ENCODE measurements around the gene TMEM141. TPM values are rescaled to one million over a fixed set of nuclear protein-coding genes. Genes with fewer than 3 reads are reported as not detected.

TMEM141 gene
- total RNA-seq, 4 donors from 2014 or later: 60.7 to 70.8 (median 66.9) TPM

DNA sequence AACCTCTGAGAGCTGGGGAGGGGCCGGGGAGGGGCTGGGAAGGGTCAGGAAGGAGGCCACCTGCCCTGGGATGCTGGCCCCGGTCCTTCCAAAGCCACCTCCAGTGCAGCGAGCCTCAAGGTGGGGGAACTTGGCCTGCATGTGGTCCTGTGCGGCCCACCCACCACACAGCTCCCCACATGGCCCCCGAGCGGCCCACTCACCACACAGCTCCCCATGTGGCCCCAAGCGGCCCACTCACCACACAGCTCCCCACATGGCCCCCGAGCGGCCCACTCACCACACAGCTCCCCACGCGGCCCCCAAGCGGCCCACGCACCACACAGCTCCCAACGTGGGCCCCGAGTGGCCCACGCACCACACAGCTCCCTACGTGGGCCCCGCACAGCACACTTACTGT lies 46.4 kb upstream of the TMEM141 start:
- peaks cover 0 to 44% of the 10 kb centered on the region in 2 donors for H3K27me3 ChIP-seq
- peaks cover 0 to 49% (median 16%) of the 10 kb centered on the region in 4 donors for H3K4me1 ChIP-seq
- DNase-seq (ENCODE audit: low spot score in 2 of 2): no peak
- TF ChIP-seq POLR2A (IDR thresholded peaks at IDR 0.05) (no peak), CTCF (IDR thresholded peaks at IDR 0.05) (no peak), EP300 (IDR thresholded peaks at IDR 0.05) (no peak)
- no peaks in the 10 kb centered on the region for H3K9me3 ChIP-seq
- 58 to 81% methylated on average over 2 to 14 of the region's 18 CpGs for WGBS, 2 donors
- H3K36me3 ChIP-seq: no peaks in the 10 kb centered on the region
- H3K27ac ChIP-seq: no peak overlapping the region
- peak overlapping the region in 1 of 4 donors; percentile 35 for H3K4me3 ChIP-seq

GRCh38 chr9:136745389-136746154 lies 45.6 kb upstream of the TMEM141 start:
- 76 to 88% methylated on average over 14 to 17 of the region's 23 CpGs for WGBS, 2 donors
- H3K27ac ChIP-seq: peak overlapping the region in 1 of 4 donors; percentile 2
- TF ChIP-seq EP300 (IDR thresholded peaks at IDR 0.05): no peak
- TF ChIP-seq CTCF (IDR thresholded peaks at IDR 0.05): no peak
- no peak for TF ChIP-seq POLR2A (IDR thresholded peaks at IDR 0.05)
- H3K36me3 ChIP-seq: no peaks in the 10 kb centered on the region
- H3K4me1 ChIP-seq: peaks cover 0 to 49% (median 16%) of the 10 kb centered on the region in 4 donors
- DNase-seq (ENCODE audit: low spot score in 2 of 2): no peak
- H3K27me3 ChIP-seq: peaks cover 0 to 39% of the 10 kb centered on the region in 2 donors
- no peaks in the 10 kb centered on the region for H3K9me3 ChIP-seq
- peak overlapping the region in 1 of 4 donors; percentile 35 for H3K4me3 ChIP-seq

- TF ChIP-seq CTCF (IDR thresholded peaks at IDR 0.05) (no peak), EP300 (IDR thresholded peaks at IDR 0.05) (no peak), POLR2A (IDR thresholded peaks at IDR 0.05) (no peak)
- peaks cover 0 to 44% (median 13%) of the 10 kb centered on the region in 4 donors for H3K4me1 ChIP-seq
- DNase-seq (ENCODE audit: low spot score in 2 of 2): no peak
- 81 to 82% methylated on average over 13 to 22 of the region's 22 CpGs for WGBS, 2 donors
- peaks cover 0 to 1% (median 0%) of the 10 kb centered on the region in 4 donors for H3K9me3 ChIP-seq
- peaks cover 0 to 34% of the 10 kb centered on the region in 2 donors for H3K27me3 ChIP-seq
- H3K4me3 ChIP-seq: peak overlapping the region in 1 of 4 donors; percentile 35
- H3K27ac ChIP-seq: no peak overlapping the region
- no peaks in the 10 kb centered on the region for H3K36me3 ChIP-seq
Measured at GRCh38 chr9:136746155-136746490, 45.0 kb upstream of the TMEM141 start.

DNA sequence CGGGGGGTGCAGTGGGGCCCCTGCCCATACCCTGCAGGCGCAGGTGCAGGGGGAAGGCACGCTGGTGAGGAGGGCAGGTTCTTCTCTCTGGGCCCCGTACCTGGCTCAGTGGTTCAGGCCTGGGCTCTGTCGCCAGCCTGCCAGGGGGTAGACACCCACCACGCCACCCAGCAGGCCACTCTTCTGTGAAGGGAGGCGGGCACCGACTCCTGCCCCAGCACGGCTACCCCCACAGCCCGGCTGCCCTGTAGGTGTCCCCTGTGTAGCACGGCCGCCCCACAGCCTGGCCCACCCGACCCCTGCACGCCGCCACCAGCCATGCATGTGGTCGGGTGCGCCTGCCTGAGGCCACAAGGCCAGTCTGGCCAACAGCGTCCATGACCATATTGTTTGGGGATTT lies 44.5 kb upstream of the TMEM141 start:
- Histone ChIP-seq H3K4me1 (peaks cover 0 to 39% (median 8%) of the 10 kb centered on the region in 4 donors), H3K9me3 (peaks cover 0 to 6% (median under 1%) of the 10 kb centered on the region in 4 donors), H3K27me3 (peaks cover 0 to 29% of the 10 kb centered on the region in 2 donors), H3K36me3 (no peaks in the 10 kb centered on the region), H3K27ac (no peak overlapping the region), H3K4me3 (no peak overlapping the region)
- TF ChIP-seq CTCF (IDR thresholded peaks at IDR 0.05) (no peak), POLR2A (IDR thresholded peaks at IDR 0.05) (no peak), EP300 (IDR thresholded peaks at IDR 0.05) (no peak)
- no peak for DNase-seq (ENCODE audit: low spot score in 2 of 2)
- WGBS, 2 donors: 74 to 85% methylated on average over 7 to 14 of the region's 18 CpGs
